DMS 273 (cell line): ENCODE results near the gene AHRR.
"Not testable (repeated sequence)": the region's sequence is repeated elsewhere in the genome, so short reads cannot be mapped to it uniquely, and the experiment has no call there.

Experiments
- DNase-seq: peaks from one replicate; lab custom pipeline; 2025; ENCODE audit not compliant: unreplicated experiment; lab: John Stamatoyannopoulos, UW

Gene AHRR

DNA sequence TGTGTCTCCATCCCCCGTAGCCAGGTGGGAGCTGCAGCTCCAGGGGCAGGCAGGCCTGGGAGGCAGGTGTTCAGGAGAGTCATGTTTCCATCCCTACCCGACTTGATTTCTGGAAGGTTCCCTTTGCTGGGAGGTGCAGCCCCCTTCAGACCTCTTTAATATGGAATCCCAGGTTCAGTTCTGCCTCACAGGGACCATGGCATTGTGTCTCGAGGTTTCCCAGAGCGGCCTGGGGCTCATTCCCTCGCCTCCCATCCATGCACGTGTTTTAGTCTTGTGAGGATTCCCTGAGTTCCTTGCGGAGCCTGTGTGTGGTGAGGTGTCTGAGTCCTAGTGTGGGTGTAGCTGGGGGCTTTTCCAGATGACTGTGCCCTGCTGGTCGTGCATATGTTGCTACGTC, 16.5 kb upstream of the AHRR start:
- DNase-seq, result no peak

DNA sequence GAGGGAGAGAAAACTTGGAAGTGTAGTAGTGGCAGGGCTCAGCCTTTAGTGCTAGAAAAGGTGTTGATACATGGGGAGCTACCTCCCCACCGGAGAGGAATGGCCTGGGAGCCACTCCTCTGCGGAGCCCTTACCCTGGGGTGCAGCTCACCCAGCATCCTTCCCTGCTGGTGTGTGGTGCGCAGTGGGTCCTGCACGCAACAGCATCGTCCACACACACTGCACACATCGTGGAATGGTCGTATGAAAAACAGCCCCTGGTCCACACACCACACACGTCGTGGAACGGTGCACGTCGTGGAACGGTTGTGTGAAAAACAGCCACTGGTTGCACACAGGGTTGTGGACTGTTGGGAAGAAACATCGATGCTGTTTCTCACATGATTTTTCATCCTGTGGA, 16.1 kb upstream of the AHRR start:
- no peak for DNase-seq

DNA sequence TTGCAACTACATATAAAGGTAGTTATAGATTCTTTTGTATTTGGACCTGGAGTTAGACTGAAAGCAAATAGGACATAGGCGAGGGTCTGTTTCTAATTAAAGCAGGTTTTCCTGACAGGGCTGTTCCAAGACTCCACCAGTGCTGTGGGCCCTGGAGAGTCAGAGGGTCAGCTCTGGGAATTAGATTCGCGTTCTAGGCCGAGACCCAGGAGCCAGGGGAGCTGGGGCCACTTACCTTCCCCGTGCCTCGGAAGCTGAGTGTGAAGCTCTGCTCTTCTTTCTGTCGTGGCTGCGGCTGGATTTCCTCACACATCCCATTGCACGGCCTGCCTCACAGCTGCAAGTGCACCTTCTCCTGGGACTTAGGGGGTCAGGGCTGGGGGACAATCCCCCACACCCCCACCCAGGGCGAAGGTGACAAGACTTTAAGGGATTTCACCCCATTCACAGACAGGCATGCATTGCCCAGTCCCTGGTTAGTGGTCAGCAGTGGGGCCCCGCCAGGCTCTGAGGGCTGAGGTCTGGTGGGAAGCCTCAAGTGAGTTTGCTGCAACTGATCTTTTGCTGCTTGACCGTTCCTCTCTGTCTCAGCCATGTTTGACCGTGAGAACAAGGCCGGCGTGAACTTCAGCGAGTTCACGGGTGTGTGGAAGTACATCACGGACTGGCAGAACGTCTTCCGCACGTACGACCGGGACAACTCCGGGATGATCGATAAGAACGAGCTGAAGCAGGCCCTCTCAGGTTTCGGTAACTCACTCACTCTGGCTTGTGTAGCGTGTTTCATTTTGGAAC, 15.3 kb upstream of the AHRR start:
- no peak for DNase-seq

DNA sequence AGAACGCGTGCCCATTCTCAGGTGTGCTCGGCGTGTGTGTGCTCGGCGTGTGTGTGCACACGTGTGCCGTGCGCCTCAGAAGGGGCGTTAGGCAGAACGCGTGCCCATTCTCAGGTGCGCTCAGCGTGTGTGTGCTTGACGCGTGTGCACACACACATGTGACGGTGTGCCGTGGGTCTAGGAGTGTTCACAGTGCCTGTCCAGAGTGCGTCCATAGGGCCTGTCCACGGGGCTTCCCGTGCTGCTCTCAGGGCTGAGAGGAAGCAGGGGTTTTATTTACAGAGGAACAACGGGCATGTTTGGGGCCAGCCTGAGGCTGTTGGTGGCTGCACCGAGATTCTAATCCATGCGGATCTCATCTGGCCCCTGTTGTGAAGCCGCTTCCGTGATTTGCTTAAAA, 14.2 kb upstream of the AHRR start:
- no peak for DNase-seq

DNA sequence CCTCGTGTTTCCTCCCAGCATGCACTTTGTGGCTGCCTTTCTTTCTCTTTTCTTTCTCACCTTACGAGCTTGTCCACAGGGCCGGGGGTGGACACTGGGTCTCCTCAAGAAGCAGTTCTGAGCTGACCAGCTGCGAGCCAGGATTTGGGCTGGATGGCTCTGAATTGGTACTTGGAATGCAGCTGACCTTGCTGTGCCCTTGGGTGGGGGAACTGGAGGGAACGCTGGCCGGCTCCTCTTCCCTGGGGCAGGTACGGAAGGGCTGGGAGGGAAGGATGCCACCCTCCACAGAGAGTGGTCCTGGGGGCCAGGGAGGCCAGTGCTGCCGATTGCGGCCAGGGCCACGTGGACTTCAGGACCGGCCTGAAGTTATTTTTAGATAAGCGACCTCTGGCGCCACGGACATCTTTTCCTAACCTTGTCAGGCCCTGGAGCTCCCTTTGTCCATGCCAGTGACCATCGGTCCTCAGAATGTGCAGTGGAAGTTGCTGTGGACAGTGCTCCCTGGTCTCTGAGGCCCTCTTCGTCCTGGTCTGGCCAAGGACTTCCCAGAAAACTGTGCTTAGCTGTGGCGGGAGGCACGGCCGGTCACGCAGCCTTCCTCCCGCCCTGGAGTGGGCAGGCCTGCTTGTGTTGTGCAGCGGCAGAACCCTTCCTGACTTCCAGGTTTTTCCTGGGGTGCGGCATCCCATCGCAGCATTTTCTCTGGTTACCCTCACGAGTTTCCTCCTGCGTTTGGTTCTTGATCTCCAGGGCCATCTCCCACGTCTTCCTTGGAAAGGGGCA, 13.5 kb upstream of the AHRR start:
- no peak for DNase-seq

DNA sequence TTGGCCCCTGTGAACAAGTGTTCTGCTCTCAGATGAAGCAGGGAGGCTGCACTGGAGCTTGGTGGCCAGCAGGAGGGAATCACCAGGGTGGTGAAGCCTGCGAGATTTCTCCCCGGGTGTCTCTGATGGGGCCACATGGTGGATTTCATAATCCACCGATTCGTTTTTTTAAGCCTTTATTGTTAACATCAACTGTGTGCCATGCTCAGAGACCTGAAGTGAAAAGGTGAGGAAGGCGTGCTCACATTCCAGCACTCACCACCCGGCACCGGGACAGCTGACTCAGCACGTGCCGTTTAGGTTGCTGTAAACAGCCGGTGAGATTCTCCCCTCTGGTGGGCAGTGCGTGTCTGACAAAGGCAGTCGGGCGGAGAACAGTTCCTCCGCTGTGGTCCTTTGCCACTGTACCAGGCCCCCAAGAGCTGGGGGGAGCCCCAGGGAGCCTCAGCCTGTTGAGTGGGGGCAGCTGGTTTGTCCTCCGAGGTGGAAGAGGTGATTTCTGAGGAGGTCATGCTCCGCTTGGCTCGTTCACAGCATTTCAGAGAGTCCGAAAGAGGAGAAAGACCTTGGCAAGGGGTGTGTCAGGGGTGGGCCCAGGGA, 12.7 kb upstream of the AHRR start:
- DNase-seq, result no peak

DNA sequence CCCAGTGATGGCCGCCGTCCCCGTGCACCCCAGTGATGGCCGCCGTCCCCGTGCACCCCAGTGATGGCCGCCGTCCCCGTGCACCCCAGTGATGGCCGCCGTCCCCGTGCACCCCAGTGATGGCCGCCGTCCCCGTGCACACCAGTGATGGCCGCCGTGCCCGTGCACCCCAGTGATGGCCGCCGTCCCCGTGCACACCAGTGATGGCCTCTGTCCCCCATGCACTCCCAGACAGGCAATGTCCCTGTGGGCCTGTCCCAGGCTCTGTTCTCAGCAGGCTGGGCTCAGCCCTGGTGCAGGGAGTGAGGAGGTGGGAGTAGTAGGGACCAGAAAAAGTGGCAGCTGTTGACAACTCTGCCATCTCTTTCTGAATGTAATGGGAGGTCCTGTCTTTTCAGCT, 11.7 kb upstream of the AHRR start:
- not testable (repeated sequence) for DNase-seq

DNA sequence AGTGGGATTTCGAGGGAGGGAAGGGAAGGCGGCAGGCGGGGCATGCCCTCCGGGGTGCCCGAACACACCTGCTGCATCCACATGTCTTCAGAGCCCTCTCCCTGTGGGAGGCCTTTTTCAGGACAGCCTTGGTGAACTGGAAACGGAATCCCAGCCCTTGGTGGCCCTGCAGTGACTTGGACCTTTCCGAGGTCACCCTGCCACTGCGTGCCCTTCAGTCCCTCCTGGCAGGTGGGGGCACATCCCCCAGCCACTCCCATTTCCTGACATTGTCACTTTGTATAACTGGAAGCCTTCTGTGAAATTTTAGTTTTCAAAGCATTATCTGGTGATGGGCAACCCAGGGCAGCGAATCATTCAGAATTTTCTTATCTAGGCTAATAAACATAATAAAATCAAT, 11.0 kb upstream of the AHRR start:
- DNase-seq, result no peak

DNA sequence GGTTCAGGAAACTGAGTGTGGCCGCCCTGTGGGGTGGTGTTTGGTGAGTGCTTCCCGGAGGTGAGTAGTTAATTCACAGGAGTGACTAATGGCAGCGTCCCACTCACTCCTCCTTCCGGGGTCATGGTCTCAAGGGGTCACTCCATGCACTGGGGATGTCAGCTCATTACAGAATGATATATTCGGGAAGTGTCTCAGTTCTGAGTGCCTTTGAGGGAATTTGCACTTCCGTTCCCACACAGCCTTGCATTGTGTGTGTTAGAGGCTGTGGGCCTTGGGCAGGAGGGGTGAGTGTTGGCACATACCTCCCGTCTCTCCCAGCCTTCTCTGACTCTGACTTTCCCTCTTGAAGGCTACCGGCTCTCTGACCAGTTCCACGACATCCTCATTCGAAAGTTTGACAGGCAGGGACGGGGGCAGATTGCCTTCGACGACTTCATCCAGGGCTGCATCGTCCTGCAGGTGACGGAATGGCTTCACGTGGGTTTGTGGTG, 10.5 kb upstream of the AHRR start:
- no peak for DNase-seq

DNA sequence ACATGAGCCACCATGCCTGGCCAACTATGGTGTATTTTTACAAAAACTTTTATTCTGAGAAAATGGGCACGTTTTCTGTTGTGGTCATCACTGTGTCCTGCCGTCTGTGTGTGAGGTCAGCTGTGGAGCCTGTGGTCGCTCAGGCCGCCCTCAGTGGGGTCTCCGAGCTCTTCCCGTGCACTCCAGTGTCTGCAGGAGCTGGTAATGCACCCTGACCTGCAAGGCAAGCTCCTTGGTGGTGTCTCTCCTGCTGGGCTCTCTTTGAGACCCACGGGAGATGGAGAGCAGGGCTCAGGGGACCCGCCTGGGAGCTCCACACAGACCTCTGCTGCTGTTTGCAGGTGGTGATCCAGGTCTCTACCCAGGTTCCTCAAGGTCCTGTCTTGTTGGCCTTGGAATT, 9.6 kb upstream of the AHRR start:
- no peak for DNase-seq

DNA sequence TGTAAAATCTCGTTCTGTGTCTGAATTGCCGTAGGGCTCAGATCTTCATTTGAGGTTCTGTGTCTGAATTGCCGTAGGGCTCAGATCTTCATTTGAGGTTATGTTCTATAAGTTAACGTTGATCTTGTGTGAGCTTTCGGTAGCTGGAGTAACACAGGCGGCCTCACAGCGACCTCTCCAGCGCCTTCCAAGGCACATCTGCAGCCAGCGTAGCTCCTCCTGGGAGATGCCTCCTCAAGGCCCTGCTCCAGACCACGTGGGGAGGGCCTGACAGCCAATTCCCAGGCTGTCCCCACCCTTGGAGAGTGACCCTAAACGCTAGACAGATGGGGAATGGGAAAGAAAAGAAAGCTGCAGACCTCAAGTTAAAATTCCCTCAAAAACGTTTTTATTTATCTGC, 8.7 kb upstream of the AHRR start:
- no peak for DNase-seq

DNA sequence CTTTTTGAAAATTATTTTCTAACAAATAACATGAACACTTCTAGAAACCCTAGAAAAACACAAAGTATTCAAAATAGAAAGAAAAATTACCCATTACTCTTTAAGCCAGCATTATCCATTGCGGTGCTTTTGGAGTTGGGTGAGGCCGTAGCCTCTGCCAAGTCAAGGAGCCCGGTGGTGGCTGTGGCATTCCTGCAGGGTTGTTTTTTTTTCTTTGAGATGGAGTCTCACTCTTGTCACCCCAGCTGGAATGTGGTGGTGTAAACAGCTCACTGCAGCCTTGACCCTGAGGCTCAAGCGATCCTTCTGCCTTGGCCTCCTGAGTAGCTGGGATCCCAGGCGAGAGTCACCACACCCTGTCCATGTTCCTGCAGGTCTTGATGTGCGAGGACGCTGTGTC, 8.2 kb upstream of the AHRR start:
- no peak for DNase-seq

DNA sequence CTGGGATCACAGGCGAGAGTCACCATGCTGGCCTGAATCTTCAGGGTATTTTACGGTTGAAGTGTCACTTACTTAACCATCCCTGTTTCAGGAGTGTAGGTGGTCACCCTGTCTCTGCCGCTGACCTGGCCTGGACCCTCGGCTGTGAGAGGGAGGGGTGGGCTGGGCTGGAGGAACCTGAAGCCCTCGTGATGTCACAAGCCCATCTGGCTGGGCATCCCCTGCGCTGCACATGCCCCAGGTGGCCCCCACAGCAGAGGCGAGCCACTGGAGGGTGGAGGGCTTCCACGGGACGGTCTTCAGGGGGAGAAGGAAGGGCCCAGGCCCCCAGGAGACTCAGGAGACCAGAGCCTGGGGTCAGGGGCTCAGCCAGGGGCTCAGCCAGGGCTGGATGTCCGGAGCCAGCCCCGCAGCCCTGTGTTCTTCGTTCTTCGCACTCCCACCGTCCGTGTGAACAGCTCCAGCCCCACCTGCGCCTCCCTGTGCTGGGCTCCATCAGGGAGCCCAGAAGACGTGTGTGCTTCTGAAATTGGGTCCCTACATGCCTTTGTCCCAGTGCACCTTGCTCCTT, 7.6 kb upstream of the AHRR start:
- no peak for DNase-seq

DNA sequence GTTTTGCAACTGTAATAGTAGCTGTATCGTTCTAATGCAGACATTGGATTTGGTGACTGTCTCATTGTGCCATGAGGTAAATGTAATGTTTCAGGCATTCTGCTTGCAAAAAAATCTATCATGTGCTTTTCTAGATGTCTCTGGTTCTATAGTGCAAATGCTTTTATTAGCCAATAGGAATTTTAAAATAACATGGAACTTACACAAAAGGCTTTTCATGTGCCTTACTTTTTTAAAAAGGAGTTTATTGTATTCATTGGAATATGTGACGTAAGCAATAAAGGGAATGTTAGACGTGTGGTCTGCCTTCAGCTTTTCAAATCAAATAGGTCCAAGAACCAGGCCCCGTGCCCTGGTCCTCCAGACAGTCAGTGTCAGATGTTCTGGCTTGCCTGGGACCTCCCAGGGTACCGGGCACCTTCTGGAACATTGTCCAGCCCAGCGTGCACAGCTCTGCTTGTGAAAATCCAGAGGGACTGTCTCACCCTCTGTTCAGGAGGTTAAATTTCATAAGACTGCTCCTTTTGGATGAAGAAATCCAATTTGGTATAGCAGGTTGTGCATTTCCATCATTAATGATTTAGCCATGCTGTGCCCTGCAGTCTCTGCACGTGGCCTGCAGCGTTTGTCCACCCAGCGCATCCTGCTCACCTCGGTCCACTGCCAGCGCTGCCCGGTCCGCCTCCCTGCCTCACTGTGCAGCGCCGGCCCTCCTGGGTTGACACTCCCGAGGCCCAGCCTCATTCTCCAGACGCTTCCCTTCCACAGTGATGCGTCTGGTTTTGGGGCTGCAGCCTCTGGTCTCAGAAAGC, 6.6 kb upstream of the AHRR start:
- DNase-seq, result no peak

DNA sequence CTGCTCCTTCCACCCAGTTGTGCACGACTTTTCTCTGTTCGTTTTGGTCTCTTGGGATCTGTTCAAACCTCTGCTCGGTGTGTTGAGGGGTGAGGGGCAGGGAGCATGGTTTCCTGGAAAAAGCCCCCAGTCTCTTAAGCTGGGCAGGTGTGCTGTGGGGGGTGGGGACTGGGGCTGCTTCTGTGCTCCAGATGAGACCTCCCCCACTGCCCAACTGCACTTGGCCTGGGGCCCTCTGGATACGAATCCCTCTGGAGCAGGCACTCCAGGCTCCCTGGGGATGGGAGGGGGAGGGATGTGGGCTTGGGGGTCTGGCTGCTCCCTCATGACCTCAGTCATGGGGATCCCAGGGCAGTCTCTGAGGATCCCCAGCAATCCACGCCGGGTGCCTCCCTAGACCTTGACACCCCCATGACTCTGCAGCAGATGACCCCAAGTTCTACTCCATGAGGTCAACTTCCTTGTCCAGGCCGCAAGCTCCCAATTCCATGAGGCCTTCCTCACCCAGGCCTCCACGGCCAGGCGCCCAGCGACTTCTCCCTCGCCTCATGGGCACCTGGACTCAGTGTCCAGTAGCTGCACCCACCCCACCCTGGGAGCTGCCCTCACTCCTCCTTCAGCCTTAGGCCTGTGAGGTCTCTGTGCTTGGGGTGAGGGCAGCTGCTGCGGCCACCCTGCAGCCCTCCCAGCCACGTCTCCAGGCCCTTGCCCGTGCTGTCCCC, 5.9 kb upstream of the AHRR start:
- no peak for DNase-seq

DNA sequence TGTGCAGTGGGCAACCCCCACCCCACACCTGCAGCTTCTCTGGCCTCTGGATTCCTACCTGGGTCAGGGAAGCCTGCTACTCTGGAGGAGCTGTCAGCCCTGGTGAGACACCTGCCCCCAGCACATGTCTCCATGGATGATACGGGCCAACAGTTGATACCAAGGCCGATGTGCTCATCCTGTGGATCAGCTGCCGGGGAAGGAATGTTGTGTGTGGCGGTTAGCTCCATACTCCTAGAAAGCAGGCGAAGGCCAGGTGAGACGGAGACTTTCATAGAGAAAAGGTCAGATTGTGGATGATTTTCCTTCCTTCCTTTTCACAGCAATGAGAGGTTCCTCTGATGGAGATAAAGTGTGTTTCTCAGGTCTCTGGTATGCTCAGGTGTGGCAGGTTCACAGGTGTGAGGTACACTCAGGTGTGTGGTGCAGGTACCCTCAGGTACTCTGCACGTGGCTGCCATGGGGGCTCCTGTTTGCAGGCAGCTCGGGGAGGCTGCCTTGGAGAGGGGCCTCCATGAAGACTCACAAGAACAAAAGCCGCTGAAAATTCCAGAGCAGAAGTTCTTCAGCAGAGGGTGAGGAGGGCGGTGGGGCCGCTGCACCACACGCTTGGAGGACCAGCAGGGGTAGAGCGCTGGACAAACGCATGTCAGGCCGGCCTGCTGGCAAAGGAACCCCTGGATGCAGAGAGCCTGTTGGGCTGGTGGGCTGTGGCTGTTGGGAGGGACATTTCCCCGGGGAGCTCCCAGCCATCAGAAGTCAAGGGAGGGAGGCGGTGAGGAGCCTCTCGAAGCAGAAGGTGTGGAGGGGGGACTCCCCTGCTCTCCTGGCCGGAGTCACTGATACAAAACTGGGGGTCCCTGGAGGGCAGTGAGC, 5.1 kb upstream of the AHRR start:
- no peak for DNase-seq

DNA sequence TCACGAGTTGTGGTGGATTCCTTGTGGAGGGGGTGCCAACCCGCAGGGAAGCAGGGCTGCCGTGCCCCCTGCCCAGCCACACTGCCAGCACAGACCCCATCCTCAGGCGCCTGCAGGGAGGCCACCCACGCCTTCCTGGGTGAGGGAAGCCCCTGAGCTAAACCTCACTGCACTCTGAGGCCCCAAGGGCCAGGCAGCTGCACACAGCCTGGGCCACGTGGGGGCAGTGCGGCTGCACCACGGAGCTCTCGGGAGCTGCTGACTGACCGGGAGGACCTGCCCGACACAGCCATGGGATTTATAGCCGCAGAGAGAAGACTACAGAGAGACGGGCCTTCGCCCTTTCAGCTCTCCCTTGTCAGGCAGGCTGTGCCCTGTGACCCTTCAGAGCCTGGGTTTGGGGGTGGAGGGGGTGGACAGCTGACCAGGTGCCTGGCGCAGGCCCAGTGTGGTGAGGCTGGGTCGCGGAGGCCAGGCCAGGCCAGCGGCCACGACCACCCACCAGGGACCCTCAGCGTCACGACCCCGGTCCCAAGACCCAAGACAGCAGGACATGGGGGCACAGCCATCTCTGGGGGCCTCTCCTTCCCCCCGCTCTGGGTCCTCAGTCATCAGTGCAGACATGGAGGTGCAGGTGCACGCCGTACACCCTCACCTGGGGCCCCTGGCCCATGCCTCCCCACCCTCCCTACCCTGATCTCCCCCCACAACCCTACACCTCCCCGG, 4.3 kb upstream of the AHRR start:
- peak; percentile 89 for DNase-seq

DNA sequence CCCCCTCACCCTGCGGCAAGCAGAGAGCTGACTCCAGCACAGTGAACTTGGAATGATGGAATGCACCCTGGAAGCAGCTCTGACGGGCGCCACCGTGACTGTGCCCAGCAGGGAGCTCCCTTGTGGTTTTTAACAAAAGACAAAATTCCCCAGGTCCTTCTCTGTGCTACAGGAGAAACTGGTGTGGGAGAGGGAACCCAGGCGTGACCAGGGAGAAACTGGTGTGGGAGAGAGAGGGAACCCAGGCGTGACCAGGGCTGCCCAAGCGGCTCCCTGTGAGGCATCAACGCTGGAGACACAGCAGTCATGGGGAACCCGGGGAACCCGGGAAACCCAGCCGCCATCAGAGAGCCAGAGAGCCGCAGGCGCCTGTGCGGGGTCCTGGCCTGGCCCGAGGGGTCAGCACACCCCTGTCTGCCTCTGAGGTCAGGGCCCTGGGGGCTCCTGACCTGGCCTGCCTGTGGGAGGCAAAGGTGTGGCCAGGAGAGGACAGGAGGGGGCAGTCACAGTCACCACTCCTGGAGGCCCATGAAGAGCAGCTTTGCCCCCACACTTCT, 3.1 kb upstream of the AHRR start:
- no peak for DNase-seq
